ENCODE results near the gene RSBN1L.

RSBN1L gene

DNA sequence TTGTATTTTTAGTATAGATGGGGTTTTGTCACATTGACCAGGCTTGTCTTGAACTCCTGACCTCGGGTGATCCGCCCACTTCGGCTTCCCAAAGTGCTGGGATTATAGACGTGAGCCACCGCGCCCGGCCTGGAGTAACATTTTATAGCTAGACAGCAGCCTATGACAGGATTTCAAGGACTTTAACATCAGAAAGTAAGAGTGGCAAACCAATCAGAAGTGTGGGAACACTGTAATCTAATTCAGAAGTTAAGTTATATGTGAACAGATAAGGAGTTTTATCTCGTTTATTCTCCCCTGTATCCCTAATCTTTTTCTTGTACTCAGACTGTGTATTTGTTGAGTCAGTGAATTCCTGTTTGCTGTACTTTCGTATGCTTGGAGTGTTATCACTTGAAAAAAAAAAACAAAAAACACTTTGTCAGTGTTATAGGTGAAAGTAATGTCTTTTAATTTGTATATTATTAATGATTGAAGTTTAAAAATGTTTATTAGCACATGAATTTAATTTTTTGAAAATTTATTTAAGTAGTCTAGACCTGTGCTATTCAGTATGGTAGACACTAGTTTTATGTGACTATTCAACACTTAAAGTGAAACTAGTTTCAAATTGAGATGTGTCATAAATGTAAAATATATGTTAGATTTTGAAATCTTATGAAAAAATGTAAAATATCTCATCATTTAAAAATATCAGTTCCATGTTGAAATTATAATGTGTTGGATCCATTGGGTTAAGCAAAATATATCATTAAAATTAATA is 38.6 kb downstream of the RSBN1L start:
- no peak for DNase-seq

DNA sequence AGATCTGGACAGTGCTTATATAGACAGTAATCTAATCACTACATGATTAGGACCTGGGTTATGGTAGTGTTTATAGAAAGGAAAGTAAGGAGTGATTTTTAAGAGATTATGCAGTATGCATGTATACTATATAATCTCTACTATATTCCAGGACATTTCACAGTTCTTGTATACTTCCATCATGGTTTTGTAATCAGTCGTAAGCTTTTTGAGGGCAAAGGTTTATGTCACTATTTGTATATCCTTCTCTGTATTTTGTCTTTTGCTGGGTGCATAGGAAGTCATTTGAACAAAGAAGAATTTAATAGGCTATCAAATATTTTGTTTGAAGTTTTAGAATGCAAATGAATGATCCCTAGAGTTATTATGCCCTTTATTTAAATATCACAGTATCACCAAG is 39.2 kb downstream of the RSBN1L start:
- no peak for DNase-seq

DNA sequence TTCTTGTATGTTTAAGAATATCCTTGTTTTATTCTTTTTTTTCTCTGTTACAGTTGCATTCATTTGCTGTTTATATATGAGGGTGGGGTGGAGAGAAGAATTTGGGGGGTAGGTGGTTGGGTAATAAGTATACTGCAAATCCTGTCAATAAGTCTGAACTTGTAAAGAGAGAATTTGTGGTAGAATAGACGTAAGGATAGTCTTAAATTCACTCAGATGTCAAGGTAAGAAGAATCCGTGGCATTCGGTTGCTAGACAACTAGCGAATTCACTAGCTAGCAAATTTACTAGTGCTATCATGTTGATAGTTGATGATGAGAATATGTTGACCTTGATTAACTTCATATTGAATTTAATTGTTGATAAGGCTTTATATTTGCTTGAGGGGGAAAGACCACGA is 40.7 kb downstream of the RSBN1L start:
- DNase-seq, result no peak

DNA sequence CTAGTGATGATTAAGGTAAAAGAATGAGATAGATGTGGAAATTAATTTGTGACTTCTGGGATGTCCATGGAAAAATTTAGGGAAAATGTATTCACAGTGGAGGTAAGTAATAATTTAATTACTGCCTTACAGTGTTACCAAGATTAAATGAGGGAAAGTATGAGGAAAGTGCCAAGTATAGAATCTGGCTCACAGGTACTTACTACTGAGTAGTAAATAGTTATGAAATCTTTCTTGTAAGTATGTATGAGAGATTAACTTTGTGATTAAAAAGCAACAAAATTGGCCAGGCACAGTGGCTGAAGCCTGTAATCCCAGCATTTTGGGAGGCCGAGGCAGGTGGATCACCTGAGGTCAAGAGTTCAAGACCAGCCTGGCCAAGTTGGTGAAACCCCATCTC is 42.1 kb downstream of the RSBN1L start:
- DNase-seq, result no peak

DNA sequence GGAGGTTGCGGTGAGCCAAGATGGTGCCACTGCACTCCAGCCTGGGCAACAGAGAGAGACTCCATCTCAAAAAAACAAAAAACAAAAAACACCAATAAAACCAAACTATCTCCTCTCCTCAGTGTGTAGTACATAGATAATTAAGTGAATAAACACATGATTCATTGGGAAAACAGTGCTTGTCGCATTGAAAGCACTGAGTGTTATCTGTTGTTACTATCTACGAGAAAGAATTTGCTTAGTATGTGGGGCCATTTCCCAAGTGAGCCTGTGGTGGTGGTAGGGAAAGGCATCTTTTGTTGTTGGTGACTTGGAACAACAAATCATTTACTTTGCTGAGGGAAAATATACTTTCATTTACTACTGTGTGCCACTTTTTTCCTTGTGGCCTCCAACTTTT is 42.6 kb downstream of the RSBN1L start:
- DNase-seq, result no peak

DNA sequence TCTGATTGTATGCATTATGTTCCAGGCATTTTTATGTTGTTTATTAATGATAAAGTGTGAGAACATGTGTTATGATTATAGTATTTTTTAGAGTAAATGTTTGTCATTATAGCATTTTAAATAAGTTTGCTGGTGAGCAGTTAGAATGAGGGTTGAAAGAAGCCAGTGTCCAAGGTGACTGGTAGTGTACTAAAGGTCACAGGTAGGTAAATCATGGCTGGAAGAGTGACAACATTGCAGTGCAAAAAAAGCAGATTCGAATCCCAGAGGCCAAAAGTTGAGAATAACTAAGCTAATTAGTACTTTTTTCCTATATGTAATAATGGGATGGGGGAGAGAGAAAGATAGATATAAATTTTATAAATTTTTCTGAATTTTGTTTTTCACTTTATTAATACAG is 44.0 kb downstream of the RSBN1L start:
- DNase-seq, result no peak

DNA sequence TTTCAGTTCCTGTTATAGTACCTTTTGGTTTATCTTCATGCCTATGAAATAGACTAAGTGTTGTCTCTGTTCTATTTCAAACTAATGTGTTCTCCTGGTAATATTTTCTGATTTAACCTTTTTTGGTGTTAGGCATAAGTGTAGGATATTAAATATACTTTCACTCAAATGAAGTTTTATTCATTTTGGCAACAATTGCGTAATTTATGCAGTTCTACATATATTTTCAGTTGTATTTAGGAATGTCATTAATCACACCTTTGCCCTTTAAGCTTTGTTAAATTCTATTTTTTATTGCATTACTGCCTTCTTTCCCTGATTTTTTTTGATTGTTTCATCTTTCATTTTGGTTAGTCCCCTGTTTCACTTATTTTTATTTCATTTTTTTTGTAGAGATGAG is 47.3 kb downstream of the RSBN1L start:
- DNase-seq, result no peak

DNA sequence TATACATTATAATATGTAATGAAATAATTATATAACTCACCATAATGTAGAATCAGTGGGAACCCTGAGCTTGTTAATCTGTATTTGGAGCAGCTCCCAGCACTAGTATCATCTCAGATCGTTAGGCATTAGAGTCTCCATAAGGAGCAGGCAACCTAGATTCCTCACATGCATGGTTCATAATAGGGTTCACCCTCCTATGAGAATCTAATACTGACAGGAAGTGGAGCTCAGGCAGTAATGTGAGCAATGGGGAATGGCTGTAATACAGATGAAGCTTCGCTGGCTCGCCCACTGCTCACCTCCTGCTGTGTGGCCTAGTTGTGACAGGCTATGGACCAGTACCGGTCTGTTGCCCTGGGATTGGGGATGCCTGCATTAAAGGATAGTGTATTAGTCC is 49.5 kb downstream of the RSBN1L start:
- no peak for DNase-seq

DNA sequence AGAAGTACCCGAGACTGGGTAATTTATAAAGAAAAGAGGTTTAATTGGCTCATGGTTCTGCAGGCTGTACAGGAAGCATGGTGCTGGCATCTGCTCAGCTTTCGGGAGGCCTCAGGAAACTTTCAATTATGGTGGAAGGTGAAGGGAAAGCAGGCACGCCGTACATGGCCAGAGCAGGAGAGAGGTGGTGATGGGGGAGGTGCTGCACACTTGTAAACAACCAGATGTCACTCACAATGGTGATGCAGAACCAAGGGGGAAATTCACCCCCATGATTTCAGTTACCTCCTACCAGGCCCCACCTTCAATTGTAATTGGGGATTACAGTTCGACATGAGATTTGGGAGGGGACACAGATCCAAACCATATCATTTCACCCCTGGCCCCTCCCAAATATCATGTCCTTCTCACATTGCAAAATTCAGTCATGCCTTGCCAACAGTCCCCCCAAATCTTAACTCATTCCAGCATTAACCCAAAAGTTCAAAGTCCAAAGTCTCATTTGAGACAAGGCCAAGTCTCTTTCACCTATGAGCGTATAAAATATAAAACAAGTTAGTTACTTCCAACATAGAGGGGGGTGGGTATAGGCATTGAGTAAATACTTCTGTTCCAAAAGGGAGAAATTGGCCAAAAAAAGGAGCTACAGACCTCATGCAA is 50.0 kb downstream of the RSBN1L start:
- no peak for DNase-seq

DNA sequence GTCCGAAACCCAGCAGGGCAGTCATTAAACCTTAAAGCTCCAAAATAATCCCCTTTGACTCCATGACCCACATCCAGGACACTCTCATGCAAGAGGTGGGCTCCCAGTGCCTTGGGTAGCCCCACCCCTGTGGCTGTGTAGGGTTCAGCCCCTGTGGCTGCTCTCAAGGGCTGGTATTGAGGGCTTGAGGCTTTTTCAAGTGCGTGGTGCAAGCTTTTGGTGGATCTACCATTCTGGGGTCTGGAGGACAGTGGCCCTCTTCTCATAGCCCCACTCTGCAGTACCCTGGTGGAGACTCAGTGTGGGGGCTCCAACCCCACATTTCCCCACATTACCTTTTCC is 50.5 kb downstream of the RSBN1L start:
- DNase-seq, result no peak

DNA sequence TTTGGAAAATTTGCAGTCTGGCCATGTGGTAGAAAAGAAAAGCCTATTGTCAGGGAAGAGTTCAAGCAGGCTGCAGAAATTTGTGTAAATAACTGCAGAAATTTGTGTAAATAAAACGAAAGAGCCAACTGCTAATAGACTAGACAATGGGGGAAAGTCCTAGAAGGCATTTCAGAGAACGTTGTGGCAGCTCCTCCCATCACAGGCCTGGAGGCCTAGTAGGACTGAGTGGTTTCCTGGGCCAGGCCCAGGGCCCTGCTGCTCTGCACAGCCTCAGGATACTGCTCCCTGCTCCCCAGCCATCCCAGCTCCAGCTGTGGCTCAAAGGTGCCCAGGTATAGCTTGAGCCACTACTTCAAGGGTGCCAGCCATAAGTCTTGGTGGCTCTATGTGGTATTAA is 50.9 kb downstream of the RSBN1L start:
- DNase-seq, result no peak

DNA sequence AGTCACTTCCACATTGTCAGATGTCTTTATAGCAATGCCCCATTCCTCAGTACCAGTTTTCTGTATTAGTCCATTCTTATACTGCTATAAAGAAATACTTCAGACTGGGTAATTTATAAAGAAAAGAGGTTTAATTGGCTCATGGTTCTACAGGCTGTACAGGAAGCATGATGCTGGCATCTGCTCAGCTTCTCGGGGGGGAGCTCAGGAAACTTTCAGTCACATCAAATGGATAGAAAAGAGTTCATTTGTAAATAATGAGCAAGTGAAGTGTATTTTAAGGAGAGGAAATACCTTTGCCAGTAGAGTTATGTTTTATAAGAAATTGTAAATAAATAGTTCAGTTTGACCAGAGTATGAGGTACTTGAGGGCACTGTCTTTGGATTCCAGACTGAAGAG is 51.5 kb downstream of the RSBN1L start:
- no peak for DNase-seq

DNA sequence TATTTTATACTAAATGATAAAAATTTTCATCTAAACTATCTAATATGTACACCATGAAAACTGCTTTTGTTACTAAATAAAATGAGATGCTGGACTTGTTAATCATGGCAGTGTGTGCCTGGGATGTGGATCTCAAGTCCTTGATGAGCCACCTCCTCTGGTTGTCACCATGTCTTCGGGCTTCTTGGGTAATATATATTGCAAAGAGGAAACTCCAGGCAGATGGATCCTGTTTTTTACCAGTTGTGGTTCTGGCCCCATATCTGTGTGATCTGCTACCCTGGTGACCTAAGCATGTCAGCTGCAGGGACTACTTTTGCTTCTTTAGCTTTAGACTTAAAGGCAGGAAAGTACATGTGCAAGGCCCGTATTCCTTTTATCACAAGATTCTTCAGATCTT is 55.8 kb downstream of the RSBN1L start:
- no peak for DNase-seq

DNA sequence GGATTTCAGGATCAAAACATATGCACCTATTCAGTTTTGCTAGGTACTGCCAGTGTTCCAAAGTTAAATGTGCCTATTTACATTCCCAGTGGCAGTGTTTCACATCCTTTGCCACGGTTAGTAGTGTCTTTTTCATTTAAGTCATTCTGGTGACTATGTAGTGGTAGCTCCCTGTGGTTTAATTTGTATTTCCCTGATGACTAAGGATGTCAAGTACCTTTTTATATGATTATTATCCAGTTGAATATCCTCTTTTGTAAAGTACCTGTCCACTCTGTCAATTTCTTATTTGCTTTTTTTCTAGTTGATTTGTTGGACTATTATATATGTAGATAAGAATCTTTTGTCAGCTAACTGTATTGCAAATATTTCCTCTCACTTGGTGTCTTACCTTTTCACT is 56.9 kb downstream of the RSBN1L start:
- peak; percentile 72 for DNase-seq

DNA sequence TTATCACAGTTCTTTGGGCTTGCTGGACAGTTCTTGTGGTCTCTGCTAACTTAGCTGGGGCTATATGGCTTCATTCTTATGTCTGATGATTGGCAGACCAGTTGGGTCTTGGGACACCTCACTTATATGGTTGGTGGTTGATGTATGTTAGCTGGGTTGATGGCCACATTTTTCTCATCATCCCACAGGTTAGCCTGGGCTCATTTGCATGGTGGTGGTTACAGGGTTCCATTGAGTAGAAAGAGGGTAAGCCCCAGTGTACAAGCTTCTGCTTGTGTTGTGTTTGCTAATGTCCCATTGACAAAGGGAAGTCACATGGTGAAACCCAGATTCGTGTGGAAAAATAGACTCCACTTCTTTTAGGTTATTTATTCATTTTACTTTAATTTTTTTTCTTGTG is 61.3 kb downstream of the RSBN1L start:
- no peak for DNase-seq

DNA sequence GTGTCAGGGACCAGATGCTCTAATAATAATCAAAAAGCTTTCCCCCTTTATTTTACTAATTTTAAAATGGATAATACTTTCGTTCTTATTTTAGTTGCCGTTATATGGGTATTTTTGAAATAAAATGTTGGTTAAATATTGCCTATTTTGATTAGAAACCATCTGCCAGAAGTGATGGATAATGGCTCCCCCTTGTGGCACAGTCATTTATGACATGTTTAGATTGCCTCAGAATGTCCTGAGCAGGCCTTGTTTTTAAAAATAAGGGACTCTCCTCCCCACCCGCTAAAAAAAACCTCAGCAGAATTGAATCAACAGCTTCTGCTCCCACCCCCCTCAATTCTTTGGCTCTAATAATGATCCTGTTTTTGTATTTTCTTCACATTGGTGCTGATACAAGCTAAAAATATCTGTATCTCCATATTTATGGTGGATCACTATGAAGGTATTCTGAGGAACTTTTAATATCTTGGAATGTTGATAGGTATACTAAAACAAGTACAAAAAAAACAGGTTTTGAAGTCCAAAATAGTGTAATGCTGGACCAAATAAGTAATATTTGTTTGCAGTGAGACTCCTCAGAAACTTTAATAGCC is 63.1 kb downstream of the RSBN1L start:
- DNase-seq, result peak; percentile 45

DNA sequence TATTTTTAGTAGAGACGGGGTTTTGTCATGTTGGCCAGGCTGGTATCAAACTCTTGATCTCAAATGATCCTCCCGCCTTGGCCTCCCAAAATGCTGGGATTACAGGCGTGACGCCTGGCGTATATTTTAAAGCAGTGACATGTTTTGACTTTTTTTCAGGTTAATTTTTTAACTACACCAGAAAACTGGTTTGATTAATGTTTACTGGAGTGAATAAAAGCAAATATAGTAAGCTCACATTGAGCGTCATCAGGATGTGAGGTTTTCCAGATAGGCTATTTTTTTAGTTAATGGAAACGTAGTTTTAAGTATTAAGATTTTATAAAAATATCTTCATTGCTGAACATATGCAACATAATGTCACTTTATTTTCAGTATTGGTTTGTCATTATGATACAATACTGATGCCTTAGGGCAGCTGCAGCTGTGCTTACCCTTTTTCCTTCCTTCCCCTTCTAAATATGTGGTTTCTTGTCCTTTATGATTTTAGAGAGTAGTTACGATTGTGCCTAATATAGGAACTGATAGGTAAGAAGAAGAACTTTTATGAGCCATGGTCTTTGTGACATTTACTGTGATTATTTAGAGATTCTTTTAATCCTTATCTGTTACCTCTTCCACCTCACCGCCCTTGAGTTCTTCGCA is 64.7 kb downstream of the RSBN1L start:
- DNase-seq, result no peak

DNA sequence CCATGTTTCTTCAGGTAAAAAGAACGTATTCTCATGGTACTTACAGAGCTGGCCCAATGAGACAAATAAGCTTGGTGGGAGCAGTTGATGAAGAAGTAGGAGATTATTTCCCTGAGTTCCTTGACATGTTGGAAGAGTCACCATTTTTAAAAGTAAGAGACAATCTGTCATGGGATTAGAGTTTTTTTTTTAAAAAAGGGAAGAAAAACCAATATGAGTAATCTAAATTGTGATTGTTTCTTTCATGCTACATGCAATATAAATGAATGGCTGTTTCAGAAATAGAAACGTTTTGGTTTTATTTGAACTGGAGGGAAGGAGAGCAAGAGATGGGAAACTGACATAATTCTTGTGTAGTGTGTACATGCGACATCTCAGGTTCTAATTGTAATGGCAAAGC is 69.2 kb downstream of the RSBN1L start:
- no peak for DNase-seq

DNA sequence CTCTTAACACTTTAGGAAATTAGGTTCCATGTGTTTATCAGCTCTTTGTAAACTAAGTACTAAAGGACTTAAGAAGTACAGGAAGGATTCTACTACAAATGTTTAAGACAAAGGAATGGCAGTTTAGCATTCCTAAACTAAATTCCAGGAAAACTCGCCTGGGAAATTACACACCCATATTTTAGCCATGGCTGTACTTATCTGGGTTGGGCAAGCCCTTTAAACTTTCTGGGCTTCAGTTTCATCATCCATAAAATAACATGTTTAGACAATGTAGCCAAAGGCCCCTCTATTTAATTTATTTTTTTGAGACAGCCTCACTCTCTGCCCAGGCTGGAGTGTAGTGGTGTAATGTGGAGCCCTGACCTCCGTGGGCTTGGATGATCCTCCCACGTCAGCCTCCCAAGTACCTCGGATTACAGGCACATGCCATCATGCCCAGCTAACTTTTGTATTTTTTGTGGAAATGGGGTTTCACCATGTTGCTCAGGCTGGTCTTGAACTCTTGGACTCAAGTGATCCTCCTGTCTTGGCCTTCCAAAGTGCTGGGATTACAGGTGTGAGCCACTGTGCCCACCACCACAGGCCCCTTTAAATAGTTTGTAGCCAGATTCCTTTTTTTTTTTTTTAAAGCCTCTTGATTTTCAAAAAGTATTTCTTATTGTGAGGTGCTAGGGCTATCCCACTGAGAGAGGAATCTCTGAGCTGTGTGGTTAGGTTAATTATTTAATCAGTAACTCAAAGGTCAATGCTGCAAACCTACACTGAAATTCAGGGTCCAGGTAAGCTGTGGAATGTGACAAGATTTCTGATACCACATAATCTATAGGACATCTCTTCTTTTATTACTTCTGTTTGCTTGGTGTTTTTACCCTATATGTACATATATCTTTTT is 69.9 kb downstream of the RSBN1L start:
- no peak for DNase-seq

DNA sequence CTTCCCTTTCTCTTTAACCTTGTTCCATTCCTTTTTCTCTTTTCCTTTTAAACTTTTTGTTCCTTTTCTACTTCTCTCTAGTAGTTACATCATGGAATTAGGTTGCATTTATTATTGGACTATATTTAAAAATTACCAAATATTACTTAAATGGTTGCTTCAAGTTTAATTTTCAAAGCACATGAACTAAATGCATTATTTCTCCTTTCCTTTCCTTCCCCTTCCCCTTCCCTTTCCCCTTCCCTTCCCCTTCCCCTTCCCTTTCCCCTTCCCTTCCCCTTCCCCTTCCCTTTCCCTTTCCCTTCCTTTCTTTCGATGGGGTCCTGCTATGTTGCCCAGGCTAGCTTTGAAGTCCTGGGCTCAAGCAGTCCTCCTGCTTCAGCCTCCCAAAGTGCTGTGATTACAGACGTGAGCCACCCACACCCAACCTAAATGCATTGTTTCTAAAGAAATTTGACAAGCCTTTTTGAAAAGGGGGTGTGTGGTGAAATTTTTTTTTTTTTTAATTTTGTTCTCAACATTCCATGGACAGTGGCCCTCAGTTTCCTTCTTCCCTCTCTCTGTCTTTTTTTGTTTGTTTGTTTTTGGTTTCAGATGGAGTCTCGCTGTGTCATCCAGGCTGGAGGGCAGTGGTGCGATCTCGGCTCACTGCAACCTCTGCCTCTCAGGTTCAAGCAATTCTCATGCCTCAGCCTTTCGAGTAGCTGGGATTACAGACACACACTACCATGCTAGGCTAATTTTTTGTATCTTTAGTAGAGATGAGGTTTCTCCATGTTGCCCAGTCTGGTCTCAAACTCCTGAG is 70.7 kb downstream of the RSBN1L start:
- no peak for DNase-seq

DNA sequence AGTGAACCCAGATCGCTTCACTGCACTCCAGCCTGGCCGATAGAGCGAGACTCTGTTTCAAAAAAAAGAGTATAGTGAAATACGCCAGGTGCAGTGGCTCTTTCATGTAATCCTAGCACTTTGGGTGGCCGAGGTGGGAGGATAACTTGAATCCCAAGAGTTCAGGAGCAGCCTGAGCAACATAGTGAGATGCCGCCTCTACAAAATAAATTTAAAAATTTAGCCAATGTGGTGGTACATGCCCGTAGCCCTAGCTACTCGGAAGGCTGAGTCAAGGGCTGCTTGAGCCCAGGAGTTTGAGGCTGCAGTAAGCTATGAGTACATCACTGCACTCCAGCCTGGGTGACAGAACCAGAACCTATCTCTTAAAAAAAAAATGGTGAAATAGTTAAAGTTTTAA is 74.1 kb downstream of the RSBN1L start:
- DNase-seq, result no peak

DNA sequence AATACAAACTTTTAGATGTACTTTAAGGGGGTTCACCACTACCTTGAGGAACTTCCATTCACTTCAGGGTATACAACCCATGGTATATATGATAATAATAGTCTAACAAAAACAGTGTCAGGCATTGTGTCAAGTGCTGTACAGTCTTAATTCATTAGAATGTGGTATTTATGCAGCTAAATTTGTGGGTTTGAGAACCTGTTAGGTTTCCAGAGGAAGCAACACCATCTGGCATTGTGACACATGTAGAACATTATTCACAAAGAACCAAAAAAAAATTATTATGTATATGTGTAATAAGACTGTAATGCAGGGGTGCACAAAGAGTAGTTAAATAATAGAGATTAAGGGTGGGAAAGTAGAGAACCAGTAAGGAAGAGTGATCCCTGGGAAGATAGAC is 75.6 kb downstream of the RSBN1L start:
- no peak for DNase-seq

Data from NCI-H2029 treated with DMSO at 0.1 percent for 48 hours (cell line).